WI38 (cell line): Measurements from ENCODE around the gene FRMD4A.

Source experiments
- H3K4me3 ChIP-seq: 2 replicates; pipeline ENCODE4 v1.5.1; 2011; ENCODE audit warnings: low read depth, mild to moderate bottlenecking, control low read depth, low read length
- TF ChIP-seq, protein P1 (sequence below): IDR thresholded peaks from 2 replicates; pipeline ENCODE4 v1.5.1; 2012; ENCODE audit warnings: low read depth, mild to moderate bottlenecking, control low read depth, low read length

Gene FRMD4A

DNA sequence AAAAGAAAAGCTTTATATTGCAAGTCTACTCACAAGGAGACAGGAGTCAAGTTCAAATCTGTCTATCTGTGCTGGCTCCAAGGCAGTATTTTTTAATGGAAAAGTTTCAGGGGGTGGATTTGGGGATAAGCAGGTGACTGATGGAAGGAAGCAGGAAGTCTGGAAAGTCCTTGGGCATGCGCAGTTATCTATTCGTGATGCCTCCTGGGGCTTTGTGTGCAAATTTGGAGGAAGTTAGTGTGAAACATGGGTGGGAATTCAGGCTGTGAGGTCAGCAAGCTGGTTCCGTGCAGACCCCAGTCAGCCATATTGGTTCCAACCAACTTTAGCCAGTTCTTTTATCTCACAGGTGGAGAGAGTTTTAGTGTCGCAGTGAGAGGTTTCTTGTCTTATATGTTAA, 140.0 kb downstream of the FRMD4A start:
- TF ChIP-seq, protein P1, sequence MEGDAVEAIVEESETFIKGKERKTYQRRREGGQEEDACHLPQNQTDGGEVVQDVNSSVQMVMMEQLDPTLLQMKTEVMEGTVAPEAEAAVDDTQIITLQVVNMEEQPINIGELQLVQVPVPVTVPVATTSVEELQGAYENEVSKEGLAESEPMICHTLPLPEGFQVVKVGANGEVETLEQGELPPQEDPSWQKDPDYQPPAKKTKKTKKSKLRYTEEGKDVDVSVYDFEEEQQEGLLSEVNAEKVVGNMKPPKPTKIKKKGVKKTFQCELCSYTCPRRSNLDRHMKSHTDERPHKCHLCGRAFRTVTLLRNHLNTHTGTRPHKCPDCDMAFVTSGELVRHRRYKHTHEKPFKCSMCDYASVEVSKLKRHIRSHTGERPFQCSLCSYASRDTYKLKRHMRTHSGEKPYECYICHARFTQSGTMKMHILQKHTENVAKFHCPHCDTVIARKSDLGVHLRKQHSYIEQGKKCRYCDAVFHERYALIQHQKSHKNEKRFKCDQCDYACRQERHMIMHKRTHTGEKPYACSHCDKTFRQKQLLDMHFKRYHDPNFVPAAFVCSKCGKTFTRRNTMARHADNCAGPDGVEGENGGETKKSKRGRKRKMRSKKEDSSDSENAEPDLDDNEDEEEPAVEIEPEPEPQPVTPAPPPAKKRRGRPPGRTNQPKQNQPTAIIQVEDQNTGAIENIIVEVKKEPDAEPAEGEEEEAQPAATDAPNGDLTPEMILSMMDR = no peak
- H3K4me3 ChIP-seq = no peak overlapping the region

- TF ChIP-seq, protein P1 = no peak
- no peak overlapping the region for H3K4me3 ChIP-seq
Measured at GRCh38 chr10:14186245-14186644, 144.5 kb downstream of the FRMD4A start.

DNA sequence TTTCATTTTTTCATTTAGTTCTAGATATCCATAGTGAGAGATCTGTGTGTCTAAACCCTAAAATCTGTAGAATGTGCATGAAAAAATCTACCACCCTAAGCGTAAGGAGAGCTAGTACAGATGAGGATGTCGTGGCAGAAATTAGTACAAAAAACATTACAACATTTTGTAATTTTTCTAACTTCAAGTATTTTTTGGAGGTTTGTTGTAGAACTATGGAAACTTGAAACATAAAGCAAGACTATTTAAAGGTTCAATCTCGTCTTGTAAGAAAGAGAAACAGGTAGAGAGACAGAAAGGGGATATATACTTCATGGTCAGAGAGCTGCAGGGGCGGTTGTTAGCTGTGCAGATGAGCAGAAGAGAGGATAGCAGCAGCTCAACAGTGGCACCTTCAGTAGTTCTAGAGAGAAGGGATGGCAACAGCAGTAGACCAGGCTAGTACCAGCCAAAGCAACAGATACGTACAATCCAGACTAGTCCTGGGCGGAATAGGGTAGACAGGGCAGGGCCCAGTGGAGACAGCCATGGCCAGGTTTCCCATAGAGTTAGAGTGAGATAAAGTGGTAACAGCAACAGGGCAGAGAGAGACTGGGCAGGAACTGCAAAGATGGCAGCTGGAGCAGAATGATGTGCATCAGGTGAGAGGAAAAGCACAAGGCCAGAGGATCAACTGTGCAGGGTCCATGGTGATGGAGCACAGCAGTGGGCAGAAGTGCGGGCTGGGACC, 145.2 kb downstream of the FRMD4A start:
- no peak overlapping the region for H3K4me3 ChIP-seq
- TF ChIP-seq, protein P1 = no peak

GRCh38 chr10:14184841-14185315, 145.8 kb downstream of the FRMD4A start:
- H3K4me3 ChIP-seq = no peak overlapping the region
- TF ChIP-seq, protein P1 = no peak

GRCh38 chr10:14182781-14183180, 147.9 kb downstream of the FRMD4A start:
- H3K4me3 ChIP-seq = no peak overlapping the region
- TF ChIP-seq, protein P1 = no peak

GRCh38 chr10:14181567-14181936, 149.2 kb downstream of the FRMD4A start:
- TF ChIP-seq, protein P1 = no peak

DNA sequence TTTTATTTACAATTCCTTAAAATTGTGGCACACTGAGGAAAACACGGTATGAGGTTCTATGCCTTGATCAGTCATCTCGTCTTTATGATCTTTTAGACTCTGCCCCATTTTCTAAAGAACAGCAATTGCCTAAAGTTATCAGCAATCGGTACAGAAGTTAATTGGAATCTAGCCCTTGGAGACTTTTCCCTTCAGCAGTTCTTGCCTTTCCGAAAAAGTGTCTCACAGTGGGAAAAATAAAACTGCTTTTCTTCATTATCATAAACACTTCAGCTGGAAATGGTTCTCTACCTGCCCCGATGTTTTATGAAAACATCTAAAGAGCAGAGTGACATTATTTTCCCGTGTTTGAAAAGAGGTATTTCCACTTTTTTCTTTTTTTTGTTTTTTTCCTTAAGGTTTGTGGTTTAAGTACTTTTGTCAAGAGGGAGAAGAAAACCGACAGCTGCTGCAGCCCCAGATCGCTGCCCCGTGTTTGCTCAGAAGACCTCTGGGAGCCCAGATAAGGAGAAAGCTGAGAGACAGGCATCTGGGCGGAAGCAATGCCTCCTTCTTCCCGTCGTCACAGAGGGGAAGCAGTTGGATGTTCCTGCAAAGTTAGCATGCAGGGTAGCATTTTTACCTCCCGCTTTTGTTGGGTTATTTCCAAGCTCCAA, 149.7 kb downstream of the FRMD4A start:
- no peak overlapping the region for H3K4me3 ChIP-seq
- TF ChIP-seq, protein P1 = no peak

More at GRCh38 chr10:14181567-14181936, 149.2 kb downstream of the FRMD4A start:
- no peak overlapping the region for H3K4me3 ChIP-seq
